Ishikawa (cell line): ENCODE data around the gene DERA.

Source experiments
- FOXM1 ChIP-seq: IDR thresholded peaks from 2 replicates; pipeline ENCODE4 v1.6.1; 2012; ENCODE audit warnings: low read depth, borderline replicate concordance
- MAX ChIP-seq: IDR thresholded peaks from 2 replicates; pipeline ENCODE4 v1.6.1; 2012
- RAD21 ChIP-seq: IDR thresholded peaks from 2 replicates; pipeline ENCODE4 v1.6.1; 2012; ENCODE audit warnings: low read depth
- USF1 ChIP-seq: IDR thresholded peaks from 2 replicates; pipeline ENCODE4 v1.6.1; 2012
- YY1 ChIP-seq: IDR thresholded peaks from 2 replicates; pipeline ENCODE4 v1.6.1; 2012; ENCODE audit warnings: low read depth
- ZBTB7A ChIP-seq: IDR thresholded peaks from 2 replicates; pipeline ENCODE4 v1.6.1; 2012; ENCODE audit warnings: low read depth

- TF ChIP-seq ZBTB7A (no peak), MAX (no peak), USF1 (no peak), FOXM1 (no peak), RAD21 (no peak), YY1 (no peak)
Measured at GRCh38 chr12:15996948-15997347, 85.8 kb downstream of the DERA start.
